ENCODE results near the gene THBD.
"Not testable (repeated sequence)": the region's sequence is repeated elsewhere in the genome, so short reads cannot be mapped to it uniquely, and the experiment has no call there.

THBD gene

DNA sequence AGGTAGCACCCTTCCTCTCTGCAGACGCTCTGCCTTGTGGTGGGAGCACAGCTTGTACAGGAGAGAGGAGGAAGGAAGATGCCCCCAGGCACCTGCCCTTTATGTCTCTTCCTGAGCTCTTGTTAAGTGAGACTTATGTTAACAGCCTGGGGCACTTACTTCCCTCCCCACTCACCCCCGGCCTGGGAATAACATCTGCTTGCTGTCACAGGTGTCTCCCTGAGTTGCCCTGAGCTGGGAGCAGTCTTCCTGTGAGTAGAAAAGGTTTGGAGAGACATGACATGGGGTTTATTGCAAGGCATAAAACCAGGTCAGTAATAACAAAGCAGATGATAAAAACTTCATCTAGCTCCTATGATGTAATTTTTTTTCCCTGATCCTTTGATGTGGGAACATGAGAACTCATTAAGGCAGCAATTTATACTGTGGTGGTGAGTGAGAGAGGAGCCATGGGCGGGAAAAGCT, 12.4 kb downstream of the THBD start:
- in situ Hi-C loops (cut with HindIII; ENCODE audit: low sequenced_read_pairs) = no loop called here

DNA sequence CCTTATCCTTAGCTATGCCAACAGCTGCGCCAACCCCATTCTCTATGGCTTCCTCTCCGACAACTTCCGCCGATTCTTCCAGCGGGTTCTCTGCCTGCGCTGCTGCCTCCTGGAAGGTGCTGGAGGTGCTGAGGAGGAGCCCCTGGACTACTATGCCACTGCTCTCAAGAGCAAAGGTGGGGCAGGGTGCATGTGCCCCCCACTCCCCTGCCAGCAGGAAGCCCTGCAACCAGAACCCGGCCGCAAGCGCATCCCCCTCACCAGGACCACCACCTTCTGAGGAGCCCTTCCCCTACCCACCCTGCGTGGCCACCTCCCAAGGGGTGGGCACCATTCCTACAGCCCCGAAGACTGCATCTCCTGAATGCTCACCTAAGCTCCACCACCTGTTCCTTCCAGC, 13.1 kb downstream of the THBD start:
- in situ Hi-C loops (cut with HindIII; ENCODE audit: low sequenced_read_pairs) = no loop called here

DNA sequence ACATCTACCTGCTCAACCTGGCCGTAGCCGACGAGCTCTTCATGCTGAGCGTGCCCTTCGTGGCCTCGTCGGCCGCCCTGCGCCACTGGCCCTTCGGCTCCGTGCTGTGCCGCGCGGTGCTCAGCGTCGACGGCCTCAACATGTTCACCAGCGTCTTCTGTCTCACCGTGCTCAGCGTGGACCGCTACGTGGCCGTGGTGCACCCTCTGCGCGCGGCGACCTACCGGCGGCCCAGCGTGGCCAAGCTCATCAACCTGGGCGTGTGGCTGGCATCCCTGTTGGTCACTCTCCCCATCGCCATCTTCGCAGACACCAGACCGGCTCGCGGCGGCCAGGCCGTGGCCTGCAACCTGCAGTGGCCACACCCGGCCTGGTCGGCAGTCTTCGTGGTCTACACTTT, 13.7 kb downstream of the THBD start:
- in situ Hi-C loops (cut with HindIII; ENCODE audit: low sequenced_read_pairs) = no loop called here

DNA sequence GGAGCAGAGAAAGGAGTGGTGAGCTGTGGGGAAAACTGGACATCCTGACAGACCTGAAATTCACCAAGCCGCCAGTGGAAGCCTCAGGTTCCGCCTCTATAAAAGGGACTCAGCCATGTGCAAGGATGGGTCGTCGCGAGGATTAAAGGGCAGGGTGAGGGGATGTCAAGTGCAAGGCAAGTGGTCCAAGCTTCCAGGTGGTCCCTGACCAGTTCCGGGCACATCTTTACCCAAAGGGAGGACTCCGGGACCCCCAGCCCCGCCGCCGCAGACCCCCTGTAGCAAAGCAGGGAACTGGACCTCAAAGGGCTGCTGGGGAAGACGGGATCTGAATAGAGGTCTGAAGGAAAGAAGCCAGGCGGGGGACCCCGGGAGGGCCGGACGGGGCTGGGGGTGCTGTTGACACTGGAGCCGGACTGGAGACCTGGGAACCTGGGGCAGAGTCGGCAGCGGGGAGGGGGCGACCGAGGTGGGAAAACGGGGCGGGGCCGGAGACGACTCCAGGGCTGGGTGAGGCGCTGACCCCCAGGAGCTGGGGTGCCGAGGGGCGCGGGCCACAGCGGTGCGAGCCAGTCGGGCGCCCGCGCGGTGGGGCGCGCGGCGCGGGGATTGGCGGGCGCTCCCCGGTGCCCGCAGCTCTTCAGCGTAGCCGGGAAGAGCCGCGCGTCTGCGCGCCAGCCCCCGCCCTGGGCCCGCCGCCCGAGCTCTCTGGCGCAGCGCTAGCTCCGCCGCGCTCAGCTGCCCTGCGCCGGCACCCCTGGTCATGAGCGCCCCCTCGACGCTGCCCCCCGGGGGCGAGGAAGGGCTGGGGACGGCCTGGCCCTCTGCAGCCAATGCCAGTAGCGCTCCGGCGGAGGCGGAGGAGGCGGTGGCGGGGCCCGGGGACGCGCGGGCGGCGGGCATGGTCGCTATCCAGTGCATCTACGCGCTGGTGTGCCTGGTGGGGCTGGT, 14.5 kb downstream of the THBD start, which contains the start of gene SSTR4:
Gene SSTR4 (plus strand): TSS at position 592 of the 951 bp plus-strand sequence. CDS start 172 bp downstream, at position 764.
- in situ Hi-C loops (cut with HindIII; ENCODE audit: low sequenced_read_pairs) = no loop called here

DNA sequence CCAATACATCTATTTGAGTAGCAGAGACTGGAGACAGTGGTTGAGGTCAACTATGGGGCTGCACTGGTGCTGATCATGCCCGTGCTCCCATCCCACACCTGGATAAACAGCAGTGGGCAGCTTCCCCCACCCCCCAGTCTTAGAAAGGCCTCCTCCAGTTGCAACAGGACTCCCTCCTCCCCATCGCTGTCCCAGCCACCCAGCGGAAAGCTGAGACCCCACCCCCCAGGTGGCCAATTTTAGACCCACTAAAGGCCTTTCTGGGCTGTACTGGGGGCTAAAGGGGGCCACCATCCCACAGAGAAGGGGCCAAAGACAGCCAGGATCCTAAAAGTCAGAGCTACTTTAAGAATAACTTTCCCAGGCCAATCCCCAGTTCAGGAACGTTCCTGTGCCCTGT, 15.6 kb downstream of the THBD start:
- in situ Hi-C loops (cut with HindIII; ENCODE audit: low sequenced_read_pairs) = no loop called here

DNA sequence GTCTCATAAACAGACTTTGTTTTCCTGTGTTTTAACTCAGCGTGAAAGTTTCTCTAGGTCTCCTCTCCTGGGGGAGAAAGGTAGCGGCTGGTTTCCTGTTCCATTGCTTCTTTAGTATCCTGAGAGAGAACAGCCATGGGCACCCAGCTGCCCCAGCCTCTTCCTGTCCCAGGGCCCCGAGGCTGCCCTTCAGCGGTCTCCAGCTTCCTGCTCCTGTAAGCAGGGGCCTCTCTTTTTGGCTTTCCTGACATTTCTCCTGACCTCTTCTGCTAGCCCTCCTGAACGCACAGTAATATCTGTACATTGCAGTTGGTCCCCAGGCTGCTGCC, 16.8 kb downstream of the THBD start:
- in situ Hi-C loops (cut with HindIII; ENCODE audit: low sequenced_read_pairs) = no loop called here

DNA sequence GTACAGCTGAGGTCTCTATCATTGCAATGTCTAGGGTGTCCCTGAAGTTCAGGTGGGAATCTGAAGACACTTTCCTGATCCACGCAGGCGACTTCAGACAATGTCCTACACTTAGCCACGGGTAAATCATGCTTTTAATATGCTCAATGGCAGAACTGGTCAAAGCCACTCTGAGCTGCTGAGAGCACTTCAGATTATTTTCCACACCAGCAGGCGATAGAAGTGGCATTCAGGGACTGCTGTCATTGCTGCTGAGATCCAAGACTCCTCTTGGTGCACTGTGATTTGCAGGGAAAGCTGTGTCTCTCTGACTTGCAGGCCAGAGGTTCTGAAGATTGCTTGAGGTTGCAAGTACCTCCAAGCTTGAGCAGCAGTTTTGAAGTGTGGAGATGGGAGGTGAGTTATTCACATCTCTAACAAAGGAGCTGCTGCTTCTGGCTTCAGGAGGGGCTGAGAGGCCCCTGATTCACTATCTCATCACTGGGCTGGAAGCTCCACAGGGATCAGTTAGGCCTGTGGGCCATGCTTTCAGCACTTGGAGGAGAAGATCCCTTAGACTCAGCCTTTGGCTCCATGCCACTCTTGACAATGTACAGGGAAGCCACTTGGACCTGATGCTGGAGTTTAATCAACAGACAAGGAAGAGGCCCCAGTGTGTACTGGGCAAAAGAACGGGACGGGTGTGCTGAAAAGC, 17.3 kb downstream of the THBD start:
- in situ Hi-C loops (cut with HindIII; ENCODE audit: low sequenced_read_pairs) = no loop called here

DNA sequence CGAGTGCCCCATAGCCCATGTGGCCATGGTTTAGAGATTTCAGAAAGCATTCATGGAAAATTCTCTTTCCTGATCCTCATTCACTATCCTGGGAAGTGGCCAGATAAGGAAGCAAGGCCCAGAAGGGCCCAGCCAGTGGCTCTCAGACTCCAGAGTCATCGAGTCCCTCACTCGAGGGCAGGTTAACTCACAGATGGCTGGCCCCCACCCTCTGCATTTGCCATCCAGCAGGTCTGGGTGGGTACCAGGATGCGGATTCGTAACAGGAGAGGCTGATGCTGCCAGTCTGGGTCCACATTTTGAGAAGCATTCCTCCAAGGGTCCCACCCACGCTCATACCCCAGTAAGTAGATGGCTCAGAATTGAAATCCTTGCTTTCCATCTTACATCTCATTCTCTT, 18.1 kb downstream of the THBD start:
- in situ Hi-C loops (cut with HindIII; ENCODE audit: low sequenced_read_pairs) = no loop called here

DNA sequence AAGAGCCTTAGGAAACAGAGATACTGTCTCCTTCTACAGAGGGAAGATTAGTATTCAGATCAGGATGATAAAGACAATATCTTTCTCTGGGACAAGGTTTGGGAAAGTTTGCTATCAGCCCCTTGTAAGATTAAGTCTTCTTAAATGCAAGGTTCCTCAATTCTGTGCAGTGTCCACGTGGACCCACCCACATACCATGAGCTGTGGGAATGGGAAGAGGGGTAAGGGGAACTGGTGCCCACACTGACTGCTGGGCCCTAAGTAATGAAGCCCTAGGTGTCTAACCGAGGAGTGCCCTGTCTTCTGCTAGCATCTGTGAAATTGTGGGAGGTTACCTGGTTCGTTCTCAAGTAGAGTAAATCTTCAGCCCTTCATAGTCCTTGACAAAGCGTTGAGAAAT, 20.1 kb downstream of the THBD start:
- in situ Hi-C loops (cut with HindIII; ENCODE audit: low sequenced_read_pairs) = no loop called here

DNA sequence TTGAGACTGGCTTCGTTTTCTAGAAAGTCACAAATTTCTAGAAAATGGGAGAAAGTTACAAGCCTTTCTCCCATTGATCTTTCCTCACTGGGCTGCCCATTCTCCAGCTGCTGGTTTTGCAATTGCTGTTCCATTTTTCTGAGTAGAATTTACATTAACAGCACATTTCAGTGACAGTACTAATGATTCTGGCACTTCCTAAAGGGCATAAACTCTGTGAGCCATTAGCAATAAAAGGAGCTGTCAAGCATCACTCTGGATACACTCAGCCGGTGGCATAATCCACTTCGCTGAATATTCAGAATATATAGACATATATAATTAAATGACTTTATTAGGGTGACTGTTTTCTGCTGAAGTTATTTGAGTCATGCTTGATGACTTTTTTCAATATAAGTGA, 21.1 kb downstream of the THBD start:
- in situ Hi-C loops (cut with HindIII; ENCODE audit: low sequenced_read_pairs) = no loop called here

DNA sequence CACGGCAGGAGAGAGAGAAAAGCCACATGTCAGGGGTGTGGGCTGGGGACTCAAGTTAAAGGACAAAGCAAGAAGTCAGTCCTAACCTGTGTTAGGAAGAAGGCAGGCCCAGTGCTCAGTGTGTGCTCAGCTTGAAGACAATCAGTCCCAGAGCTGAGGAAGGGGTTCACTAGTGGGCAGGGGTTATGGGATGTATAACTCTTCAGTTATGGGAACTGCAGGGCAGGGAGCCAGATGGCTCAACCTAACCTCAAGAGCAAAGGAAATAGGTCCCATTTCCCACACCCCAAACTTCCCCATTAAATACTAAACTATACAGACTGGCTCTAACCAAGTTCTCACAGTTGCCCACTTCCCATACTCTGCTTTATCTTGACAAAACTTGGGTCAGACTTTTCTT, 21.8 kb downstream of the THBD start:
- in situ Hi-C loops (cut with HindIII; ENCODE audit: low sequenced_read_pairs) = no loop called here

DNA sequence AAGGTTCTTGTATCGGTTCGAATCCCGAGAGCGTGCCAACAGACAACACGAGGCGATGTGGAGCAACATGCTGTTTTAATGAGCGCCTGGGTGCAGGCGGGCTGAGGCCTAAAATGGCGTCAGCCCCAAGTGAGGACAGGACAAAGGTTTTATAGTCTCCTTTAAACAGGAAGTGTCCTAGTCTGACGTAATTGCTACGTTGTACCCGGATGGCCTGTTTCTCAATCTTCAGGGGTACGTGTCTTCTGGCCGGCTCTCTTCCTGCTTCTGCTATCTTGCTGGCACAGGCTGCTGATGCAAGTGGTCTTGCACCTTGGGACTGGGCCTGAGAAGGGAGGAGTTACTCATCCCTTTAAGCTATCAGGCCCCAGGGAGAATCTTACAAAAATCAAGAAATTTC, 24.0 kb downstream of the THBD start:
- in situ Hi-C loops (cut with HindIII; ENCODE audit: low sequenced_read_pairs) = not testable (repeated sequence)

DNA sequence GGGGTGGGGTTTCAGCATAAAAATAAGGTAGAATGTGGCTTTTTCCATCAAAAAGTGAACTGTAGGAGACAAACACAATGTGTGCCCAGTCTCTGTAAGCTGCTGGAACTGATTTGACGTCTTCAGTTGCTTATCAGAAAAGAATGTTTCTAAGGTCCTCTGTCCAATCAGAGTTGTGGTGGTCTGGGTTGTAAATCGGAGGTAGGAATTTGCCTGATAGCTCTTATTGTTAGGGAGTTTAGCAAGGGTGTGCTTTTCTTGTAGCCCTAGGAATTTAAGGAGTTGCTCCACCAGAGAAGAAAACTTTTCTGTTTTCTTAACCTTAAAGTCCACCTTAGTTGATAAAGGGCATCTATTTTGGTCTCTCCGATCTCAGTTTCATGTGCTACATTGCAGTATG, 24.8 kb downstream of the THBD start:
- in situ Hi-C loops (cut with HindIII; ENCODE audit: low sequenced_read_pairs) = no loop called here

DNA sequence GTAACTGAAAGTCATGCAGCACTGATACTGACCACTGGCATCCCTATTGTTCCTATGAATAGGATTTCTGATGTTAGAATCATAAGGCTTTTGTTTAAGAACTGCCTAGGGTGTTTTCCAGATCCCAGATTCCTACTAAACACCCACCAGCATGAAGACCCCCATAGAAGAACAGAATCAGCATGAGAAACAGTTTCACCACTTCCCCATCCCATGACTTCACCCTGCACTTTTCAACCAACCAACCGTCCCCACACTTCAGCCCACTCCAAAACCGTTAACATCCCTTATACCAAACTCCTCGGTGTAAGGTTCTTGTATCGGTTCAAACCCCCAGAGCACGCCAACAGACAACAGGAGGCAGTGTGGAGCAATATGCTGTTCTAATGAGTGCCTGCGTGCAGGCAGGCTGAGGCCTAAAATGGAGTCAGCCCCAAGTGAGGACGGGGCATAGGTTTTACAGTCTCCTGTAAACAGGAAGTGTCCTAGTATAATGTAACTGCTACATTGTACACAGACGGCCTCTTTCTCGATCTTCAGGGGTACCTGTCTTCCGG, 25.8 kb downstream of the THBD start:
- in situ Hi-C loops (cut with HindIII; ENCODE audit: low sequenced_read_pairs) = no loop called here

DNA sequence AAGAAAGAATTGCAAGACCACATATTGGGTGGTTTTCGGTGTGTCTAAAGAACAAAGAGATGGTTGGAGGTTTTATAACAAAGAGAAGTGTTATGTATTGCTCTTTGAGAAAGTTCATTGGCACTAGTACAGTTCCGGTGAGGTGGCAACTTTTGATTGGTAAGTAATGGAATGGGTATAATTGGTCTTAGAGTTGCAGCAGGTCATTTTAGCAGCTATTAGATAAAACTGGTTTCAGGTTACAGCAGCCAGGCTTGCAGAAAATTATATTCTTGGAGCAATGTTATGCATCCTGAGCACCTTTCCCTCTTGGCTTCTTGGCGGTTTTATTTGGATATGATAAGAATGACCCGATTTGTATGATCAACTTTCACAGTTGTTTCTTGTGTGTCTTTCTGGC, 26.6 kb downstream of the THBD start:
- in situ Hi-C loops (cut with HindIII; ENCODE audit: low sequenced_read_pairs) = no loop called here

DNA sequence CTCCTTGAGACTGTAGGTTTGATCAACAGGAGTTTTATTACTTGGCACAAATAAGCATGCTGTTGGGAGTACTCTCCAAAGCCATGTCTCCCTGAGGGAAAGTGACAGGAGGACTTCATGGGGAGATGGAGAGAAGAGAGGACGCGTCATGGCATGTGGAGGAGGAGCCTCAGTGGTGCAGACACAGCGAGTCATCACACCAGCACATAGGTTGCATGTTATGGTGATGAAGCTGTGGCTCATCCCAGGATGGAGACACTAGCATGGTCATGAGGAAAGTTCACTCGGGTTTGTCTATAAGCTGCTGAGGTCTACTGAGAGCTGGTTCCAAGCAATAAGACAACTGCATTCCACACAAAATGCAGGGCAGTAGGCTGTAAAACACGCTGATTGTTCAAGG, 27.5 kb downstream of the THBD start:
- in situ Hi-C loops (cut with HindIII; ENCODE audit: low sequenced_read_pairs) = no loop called here

DNA sequence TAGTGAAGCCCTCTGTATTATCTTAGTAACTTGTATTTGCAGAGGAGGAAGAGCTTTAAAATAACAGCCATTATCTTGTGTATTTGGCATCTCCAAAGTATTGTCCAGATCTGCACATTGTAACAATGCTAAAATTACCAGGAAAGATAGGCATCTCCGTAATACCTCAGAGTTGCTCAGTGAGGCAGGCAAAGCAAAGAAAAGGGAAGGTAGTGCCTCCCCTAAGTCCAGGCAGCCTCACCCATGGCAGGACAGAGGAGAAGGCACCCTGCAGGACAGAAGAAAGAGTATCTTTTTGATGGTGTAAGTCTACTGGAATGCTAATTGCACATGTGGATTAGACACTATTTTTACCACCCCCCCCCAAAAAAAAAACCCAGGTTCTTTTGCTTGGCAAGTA, 27.9 kb downstream of the THBD start:
- in situ Hi-C loops (cut with HindIII; ENCODE audit: low sequenced_read_pairs) = no loop called here

DNA sequence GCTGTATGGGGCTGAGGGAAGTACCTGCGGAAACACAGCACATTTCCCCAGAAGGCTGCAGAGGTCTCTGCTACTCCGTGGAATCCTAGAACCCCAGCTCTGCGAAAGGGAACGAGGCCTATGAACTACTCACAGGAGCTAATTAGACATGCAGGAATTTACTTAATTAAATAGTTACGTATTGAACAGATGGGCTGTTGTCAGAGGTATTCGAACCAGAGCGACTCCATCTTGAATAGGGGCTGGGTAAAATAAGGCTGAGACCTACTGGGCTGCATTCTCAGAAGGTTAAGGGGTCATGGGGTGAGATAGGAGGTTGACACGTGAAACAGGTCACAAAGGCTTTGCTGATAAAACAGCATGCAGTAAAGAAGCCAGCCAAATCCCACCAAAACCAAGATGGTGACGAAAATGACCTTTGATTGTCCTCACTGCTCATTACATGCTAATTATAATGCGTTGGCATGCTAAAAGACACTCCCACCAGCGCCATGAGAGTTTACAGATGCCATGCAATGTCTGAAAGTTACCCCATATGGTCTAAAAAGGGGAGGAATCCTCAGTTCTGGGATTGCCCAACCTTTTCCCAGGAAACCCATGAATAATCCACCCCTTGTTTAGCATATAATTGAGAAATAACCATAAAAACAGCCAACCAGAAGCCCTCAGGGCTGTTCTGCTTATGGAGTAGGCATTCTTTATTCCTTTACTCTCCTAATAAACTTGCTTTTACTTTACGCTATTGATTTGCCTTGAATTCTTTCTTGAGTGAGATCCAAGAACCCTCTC, 29.0 kb downstream of the THBD start:
- in situ Hi-C loops (cut with HindIII; ENCODE audit: low sequenced_read_pairs) = no loop called here

DNA sequence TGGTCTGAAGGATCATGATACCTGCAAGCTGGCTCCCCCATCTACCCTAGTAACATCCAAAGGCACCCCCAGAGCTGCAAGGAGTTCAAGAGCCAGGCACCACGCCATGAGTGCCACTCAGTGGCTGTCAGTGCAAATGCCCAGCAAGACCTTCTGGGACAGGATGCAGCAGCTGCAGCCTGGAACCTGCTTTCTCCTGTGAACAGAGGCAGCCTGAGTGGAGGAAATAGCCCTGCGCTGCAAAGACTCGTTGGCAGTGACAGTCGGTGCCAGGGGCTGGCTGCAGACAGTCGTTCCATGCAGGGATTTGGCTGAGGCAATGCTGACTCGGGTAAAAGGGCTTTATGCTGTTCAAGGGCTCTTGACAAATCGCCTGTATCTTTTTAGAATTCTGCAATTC, 30.1 kb downstream of the THBD start:
- in situ Hi-C loops (cut with HindIII; ENCODE audit: low sequenced_read_pairs) = no loop called here

DNA sequence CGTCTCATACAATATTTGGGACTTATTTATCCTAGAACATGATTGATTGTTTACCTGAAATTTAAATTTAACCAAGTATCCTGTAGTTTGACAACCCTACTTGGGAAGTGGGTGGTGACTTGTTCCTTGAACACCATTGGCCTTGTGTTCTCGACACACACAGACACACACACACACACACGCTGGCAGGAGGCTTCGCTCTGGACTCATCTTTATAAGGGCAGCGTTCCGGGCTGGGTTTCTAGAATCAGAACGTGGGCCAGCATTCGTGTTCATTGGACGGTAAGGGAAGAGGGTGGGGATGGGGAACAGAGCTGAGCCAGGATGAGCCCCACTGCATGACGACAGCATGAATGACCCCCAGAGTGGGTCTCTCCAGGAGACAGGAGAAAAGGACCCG, 30.5 kb downstream of the THBD start:
- in situ Hi-C loops (cut with HindIII; ENCODE audit: low sequenced_read_pairs) = no loop called here

DNA sequence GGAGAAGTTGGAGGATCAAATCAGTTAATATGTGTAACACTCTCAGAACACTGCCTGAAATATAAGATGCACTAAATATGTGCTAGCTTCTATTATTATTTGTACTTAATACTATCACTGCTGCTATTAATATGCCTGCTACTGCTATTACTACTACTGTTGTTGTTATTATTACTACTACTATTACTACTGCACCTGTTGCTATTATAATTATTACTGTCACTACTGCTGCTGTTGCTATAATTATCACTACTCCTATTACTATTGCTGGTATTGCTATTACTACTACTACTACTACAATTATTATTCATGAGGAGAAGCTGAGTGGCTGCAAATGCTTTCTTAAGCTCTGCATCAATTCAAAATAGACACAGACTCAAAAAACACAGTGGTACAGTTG, 31.0 kb downstream of the THBD start:
- in situ Hi-C loops (cut with HindIII; ENCODE audit: low sequenced_read_pairs) = no loop called here

Measured in DLD1 (cell line).